CD4-positive, alpha-beta T cell treated with Interleukin-10 for 1 hour (primary cell): ENCODE data around the gene ATE1.
A peak's percentile ranks its signal among the peaks of the same experiment; 100 is the strongest.
"Not testable (repeated sequence)": the region's sequence is repeated elsewhere in the genome, so short reads cannot be mapped to it uniquely, and the experiment has no call there.

Experiments used
- DNase-seq: peaks from one replicate; pipeline ENCODE4 v3.0.0-alpha.2; 2020

Gene ATE1

DNA sequence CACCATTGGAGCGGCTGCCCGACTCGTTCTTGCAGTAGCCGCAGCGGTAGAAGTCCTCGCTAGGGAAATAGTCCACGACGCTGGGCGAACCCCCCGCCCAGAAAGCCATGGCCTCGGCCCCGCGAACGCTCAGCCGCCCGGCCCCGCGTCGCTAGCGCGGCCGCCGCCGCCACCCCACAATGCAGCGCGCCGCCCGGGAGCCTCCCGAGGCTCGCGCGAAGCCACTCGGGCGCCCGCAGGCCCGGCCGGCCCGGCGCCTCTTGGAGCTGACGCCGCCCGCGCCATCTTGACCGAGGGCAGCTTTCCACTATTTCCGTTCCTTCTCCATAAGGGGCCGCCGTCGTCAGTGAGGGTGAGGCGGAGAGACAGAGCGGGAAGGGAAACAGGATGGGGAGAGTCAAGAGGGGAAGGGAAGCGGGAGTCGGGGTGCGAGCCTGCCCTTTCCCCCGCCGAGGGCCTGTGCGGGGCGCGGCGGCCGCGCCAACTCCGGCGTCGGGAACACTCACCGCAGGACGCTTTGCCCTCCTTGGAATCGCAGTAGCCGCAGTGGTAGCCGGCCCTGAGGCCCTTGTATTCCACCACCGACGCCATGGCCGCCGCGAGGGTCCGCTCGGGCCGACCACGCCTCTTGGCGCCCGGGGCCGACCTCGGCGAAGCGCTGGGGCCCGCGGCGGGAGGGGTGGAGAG is at the start of gene ATE1:
ATE1 (minus strand) TSS at position 191 of the 687 bp plus-strand sequence; CDS start at position 109, 82 bp downstream.
- peak; percentile 86 for DNase-seq

GRCh38 chr10:121976607-121977006 is 48.8 kb upstream of the ATE1 start:
- no peak for DNase-seq

GRCh38 chr10:121975295-121976086 is 47.7 kb upstream of the ATE1 start:
- no peak for DNase-seq

- peak; percentile 76 for DNase-seq
These were observed 46.9 kb upstream of the ATE1 start, which contains the start of gene NSMCE4A for GRCh38 chr10:121974535-121975294. Gene NSMCE4A (minus strand): TSS chr10:121975217. CDS start chr10:121975165, 52 bp downstream.

- DNase-seq: no peak
These were observed 46.2 kb upstream of the ATE1 start for GRCh38 chr10:121974019-121974534.

DNA sequence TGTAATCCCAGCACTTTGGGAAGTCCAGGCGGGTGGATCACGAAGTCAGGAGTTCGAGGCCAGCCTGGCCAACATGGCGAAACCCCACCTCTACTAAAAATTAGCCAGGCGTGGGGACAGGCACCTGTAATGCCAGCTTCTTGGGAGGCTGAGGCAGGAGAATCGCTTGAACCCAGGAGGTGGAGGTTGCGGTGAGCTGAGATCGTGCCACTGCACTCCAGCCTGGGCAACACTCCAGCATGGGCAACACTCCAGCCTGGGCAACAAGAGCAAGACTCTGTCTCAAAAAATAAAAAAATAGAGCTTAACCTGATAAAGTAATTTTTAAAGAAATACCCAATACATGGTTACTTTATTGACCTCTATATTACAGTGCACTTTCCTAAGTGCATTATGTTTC is 41.3 kb upstream of the ATE1 start:
- not testable (repeated sequence) for DNase-seq

DNA sequence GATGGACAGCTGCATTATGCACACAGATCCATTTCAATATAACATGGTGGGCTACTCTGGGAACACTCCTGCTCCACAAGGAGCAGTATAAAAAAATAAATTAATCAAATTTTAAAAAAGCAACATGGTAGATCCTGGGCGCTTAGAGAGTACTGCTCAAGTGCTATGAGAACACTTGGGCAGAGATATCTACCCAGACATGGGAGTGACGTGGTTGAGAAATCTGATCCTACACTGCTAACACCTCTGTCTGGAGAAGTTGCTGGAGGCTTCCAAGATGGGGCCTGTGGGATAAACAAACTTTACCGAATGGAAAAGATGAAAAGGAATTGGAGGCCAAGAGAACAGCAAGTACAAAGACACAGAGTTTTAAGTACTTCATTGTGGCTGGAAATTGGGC is 38.2 kb upstream of the ATE1 start:
- DNase-seq: no peak

DNA sequence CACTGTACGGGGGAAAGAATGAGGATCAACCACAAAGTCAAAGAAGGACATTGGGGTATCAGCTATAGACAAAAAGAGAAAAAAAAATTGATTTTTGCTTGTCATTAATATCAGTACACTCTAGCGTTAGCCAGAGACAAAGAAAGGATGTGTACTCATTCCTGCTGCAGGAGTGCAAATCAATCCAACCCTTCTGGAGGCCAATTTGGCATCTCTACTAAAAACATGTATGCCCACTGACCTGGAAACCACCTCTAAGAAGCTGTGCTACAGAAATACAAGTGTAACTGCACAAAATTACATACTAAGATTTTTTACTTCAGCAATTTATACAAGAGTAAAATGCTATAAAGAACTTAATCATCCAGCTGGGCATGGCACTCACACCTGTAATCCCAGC is 33.6 kb upstream of the ATE1 start:
- no peak for DNase-seq

DNA sequence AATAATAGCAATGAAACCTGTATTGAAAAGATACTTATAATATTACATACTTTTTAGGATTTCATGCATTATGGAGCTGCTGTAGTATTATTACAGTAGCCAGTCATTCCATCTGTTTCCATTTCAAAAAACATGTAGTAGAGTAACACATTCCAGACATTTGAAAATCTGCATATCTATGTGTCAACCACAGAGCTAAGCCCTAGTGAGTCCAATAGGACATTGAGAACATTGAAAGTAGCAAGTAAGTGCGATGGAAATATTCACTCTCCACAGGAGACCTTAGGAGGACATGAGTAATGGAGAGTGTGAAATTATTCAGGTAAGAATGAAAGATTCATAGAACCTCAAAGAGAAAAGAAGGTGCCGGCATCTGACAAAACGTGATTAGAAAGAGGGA is 31.8 kb upstream of the ATE1 start:
- no peak for DNase-seq

GRCh38 chr10:121956111-121957061 is 28.6 kb upstream of the ATE1 start:
- DNase-seq: no peak

DNA sequence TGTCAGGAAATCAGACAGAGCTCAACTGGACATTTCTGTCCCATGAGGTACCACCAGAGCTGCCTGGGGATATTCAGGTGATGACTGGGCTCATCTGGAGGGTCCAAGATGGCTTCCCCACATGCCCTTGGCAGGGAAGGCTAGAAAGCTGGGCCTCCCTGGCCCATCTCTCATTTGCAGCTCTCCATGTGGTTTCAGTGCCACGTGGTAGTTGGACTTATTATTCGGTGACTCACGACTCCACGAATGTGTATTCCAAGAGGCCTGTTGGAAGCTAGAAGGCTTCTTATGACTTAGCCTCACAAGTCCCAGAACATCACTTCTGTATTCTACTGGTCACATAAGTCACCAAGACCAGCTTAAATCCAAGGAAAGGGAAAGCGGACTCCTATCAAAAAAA is 24.4 kb upstream of the ATE1 start:
- DNase-seq: no peak

DNA sequence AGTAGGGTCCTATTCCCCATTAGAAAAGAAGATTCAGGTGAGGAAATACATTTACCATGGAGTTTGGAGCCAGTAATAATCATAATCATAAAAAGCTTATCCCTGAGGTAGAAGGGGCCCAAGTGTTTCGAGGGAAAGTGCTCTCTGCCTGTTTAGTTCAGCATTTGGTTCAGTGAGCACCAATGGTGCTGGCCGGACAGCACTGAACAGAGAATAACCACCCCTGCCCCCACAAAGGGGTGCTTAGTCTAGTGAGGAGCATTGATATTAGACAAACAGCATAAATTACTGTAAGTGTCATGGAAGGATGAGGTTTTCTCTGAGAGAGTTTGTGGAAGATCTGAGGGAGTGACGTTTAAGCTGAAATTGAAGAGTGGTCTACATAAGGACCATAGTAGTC is 21.6 kb upstream of the ATE1 start:
- no peak for DNase-seq

GRCh38 chr10:121949049-121949448 is 21.2 kb upstream of the ATE1 start:
- DNase-seq: no peak

DNA sequence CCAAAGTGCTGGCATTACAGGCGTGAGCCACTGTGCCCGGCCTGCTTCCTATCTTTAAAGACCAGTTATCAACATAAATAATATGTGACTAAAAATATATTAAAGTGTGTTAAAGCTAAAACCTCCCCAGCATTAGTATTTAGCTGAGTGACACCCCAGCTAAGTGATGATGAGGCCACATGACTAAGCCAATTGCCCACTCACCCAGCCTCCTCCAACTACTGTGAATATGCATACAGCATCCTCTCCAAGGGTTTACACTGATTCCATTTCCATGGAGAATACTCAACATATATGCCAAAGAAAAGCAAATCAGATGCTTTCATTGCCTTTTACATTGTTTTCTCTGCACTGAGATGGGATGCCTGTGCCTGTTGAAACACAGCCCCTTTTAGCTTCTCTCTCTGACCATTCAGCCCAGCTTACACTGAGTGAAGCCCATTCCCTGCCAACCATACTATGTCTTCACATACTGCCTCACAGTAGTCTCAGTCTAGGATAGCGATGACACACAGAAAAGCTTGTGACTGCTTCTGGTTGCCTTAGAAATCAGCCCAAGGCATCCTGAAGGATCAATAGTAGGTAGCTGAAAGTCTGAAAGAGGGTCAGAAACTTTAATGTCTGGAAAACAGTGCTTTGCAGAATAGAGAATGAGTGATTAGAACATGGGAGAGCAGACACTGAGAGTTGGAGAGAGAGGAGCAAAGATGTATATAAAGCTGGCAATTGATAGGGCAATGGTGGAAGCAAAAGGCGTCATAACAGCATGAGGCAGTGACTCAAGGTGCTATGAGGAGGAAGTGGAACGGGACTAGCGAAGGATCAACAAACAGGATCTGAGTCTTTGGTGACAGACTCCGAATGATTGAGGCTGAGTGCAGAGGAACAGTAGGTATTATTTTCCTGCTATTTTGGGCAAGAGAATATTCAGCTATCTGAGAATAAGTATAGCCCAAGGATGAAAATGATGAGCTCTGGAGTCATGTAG is 19.8 kb upstream of the ATE1 start:
- DNase-seq: no peak

DNA sequence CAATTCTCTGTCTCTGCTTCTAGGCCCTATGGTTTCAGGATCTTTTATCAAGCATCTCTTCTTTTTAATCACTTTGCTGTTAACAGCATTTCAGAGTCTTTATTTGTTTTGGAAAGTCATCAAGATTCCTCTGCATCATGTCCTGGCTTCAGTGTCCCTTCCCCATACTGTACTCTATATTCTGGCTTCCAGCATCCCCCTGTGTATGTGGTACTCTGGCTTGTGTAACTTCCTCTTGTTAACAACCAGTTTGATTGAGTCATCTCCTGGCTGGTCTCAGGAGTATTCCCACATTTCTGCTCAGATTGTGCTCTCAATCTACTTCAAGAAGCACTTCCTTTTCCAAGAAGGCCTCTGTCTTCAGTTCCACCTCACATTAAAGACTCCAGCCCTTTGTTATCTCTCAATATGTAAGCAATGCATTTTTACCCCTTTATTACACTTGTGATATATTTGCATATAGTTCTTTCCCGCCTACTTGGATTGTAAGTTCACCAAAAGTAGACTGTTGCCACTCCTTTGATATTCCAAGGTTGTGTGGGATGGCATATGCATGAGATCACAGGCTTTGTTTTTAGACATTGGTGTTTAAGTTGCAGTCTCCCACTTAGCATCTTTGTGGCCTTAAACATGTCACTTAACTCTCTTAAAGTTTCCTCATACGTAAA is 15.1 kb upstream of the ATE1 start:
- no peak for DNase-seq

GRCh38 chr10:121941532-121941931 is 13.7 kb upstream of the ATE1 start:
- no peak for DNase-seq

- no peak for DNase-seq
These were observed 8.5 kb upstream of the ATE1 start for GRCh38 chr10:121936295-121936694.

GRCh38 chr10:121935702-121936101 is 7.9 kb upstream of the ATE1 start:
- DNase-seq: no peak

GRCh38 chr10:121930268-121931085 is 2.6 kb upstream of the ATE1 start:
- not testable (repeated sequence) for DNase-seq
